ENCODE measurements around the gene TBC1D23. TPM values are rescaled to one million over a fixed set of nuclear protein-coding genes. Genes with fewer than 3 reads are reported as not detected.

The TBC1D23 gene
- 10 to 100 TPM; 15.5 to 42.5 (median 34.5) TPM for total RNA-seq

DNA sequence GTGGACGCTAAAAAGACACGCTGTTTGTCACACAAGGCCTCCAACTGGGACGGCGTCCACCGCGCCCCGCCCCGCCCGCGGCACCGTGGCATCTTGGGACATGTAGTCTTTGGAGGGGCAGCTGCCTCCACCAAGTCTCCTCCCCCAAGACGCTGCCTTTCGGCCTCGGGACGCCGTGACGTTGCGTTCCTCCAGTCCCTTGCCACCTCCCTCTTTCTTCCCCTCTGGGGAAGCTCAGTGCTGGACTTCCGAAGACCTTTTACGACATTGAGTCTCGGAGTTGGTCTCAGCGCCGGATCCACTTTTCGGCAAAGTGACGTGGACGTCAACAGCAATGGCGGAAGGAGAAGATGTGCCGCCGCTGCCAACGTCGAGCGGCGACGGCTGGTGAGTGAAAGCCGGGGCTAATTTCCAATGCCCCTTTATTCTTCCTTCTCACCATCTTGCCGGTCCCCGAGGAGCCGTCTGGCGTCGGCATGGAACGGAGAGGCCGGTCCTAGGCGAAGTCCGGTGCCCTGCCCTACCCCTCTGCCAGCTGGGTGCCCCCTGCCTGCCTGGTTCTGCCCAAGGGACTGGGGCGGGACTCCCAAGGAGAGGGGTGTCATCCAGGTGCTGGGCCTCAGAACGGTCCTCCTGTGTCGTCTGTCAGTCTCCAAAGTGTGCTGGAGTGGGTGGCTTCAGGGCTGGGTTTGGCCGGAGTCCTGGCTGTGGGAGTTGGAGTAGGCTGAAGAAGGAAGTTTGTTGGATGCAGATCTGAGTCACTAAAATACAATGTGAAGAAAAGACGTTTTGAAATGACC is at the start of gene TBC1D23:
TSS of gene TBC1D23 (plus strand) at position 308 of the 800 bp plus-strand sequence. CDS start at position 335, 27 bp downstream.
- H3K36me3 ChIP-seq, result no peaks in the 10 kb centered on the region
- DNase-seq, result peak; percentile 98
- no peaks in the 10 kb centered on the region for H3K9me3 ChIP-seq
- intact Hi-C loops (cut with DNase I; ENCODE audit: low total_unique reads) (no loop called here), in situ Hi-C loops (cut with MboI; ENCODE audit: low pct_ligation_motif_present in 1 of 4, low pct_unique_long_range_greater_than_20kb in 1 of 4, low sequenced_read_pairs in 3 of 4) (loop anchor here in 1 of 4 donors (25.0 kb wide), 1 partner anchor 199 kb away; no protein-coding TSS in a partner anchor)
- peak within 1 kb of the TSS; percentile 71 to 87 (median 76) for H3K4me3 ChIP-seq
- no peaks in the 10 kb centered on the region for H3K27me3 ChIP-seq
- 0 to 1% methylated on average over 8 to 43 of the region's 49 CpGs for WGBS, 2 donors (ENCODE audit: low coverage in 1 of 2)
- TF ChIP-seq POLR2AphosphoS5 (IDR thresholded peaks at IDR 0.05), result peak; percentile 91 to 97 (median 96)
- TF ChIP-seq EP300 (IDR thresholded peaks at IDR 0.05; ENCODE audit: low read depth), result no peak
- peak; percentile 97 for TF ChIP-seq POLR2A (IDR thresholded peaks at IDR 0.05)
- TF ChIP-seq CTCF (IDR thresholded peaks at IDR 0.05), result peak in 1 of 5 experiments; percentile 8
- H3K27ac ChIP-seq, result peak within 1 kb of the TSS; percentile 93 to 96 (median 95)
- H3K4me1 ChIP-seq, result peaks cover 23 to 57% (median 28%) of the 10 kb centered on the region in 4 donors

DNA sequence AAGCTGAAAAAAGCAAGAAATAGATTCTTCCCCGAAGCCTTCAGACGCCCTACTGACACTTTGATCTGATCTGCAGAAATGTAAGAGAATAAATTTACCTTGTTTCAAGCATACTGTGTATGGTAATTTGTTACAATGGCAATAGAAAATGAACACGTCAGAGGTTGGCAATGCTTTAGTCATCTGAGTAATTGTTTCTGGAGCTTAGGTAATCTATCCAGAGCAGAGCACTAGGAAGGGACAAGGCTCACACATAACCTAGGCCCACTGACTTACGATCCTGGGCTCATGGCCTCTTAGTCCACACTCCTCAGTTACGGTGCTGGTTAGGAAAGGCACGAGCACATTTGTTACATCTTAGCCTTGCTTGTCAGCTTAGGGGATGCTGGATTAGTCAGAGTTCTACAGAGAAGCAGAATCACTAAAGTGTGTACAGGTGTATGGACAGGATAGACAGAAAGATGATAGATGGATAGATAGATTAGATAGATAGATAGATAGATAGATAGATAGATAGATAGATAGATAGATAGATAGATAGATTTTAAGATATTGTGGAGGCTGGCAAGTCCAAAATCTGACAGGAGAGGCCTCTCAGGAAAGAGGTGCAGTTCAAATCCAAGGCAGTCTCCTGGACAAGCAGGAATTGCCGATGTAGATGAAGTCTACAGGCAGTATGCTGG is 46.8 kb upstream of the TBC1D23 start:
- intact Hi-C loops (cut with DNase I; ENCODE audit: low total_unique reads), result no loop called here
- H3K27ac ChIP-seq, result no peak overlapping the region
- DNase-seq, result no peak
- no peaks in the 10 kb centered on the region for H3K9me3 ChIP-seq
- no peaks in the 10 kb centered on the region for H3K36me3 ChIP-seq
- H3K4me3 ChIP-seq, result no peak overlapping the region
- no peaks in the 10 kb centered on the region for H3K27me3 ChIP-seq
- peaks cover 9 to 22% (median 15%) of the 10 kb centered on the region in 4 donors for H3K4me1 ChIP-seq
- in situ Hi-C loops (cut with MboI; ENCODE audit: low pct_ligation_motif_present in 1 of 4, low pct_unique_long_range_greater_than_20kb in 1 of 4, low sequenced_read_pairs in 3 of 4), result no loop called here
- no peak for TF ChIP-seq POLR2A (IDR thresholded peaks at IDR 0.05)
- TF ChIP-seq POLR2AphosphoS5 (IDR thresholded peaks at IDR 0.05), result no peak
- no peak for TF ChIP-seq CTCF (IDR thresholded peaks at IDR 0.05)
- no peak for TF ChIP-seq EP300 (IDR thresholded peaks at IDR 0.05; ENCODE audit: low read depth)
- WGBS, 2 donors (ENCODE audit: low coverage in 1 of 2), result 81 to 87% methylated on average over 3 to 7 of the region's 7 CpGs

GRCh38 chr3:100214574-100214964 is 46.2 kb upstream of the TBC1D23 start:
- in situ Hi-C loops (cut with MboI; ENCODE audit: low pct_ligation_motif_present in 1 of 4, low pct_unique_long_range_greater_than_20kb in 1 of 4, low sequenced_read_pairs in 3 of 4) (no loop called here), intact Hi-C loops (cut with DNase I; ENCODE audit: low total_unique reads) (no loop called here)
- no peak overlapping the region for H3K4me3 ChIP-seq
- peaks cover 9 to 20% (median 15%) of the 10 kb centered on the region in 4 donors for H3K4me1 ChIP-seq
- no peaks in the 10 kb centered on the region for H3K36me3 ChIP-seq
- no peak for TF ChIP-seq EP300 (IDR thresholded peaks at IDR 0.05; ENCODE audit: low read depth)
- no peak for TF ChIP-seq POLR2A (IDR thresholded peaks at IDR 0.05)
- TF ChIP-seq POLR2AphosphoS5 (IDR thresholded peaks at IDR 0.05), result no peak
- TF ChIP-seq CTCF (IDR thresholded peaks at IDR 0.05), result no peak
- WGBS, 2 donors (ENCODE audit: low coverage in 1 of 2), result 33 to 64% methylated on average over 1 to 5 of the region's 5 CpGs
- no peak overlapping the region for H3K27ac ChIP-seq
- H3K27me3 ChIP-seq, result no peaks in the 10 kb centered on the region
- H3K9me3 ChIP-seq, result peaks cover 0 to 4% of the 10 kb centered on the region in 2 donors
- DNase-seq, result no peak

DNA sequence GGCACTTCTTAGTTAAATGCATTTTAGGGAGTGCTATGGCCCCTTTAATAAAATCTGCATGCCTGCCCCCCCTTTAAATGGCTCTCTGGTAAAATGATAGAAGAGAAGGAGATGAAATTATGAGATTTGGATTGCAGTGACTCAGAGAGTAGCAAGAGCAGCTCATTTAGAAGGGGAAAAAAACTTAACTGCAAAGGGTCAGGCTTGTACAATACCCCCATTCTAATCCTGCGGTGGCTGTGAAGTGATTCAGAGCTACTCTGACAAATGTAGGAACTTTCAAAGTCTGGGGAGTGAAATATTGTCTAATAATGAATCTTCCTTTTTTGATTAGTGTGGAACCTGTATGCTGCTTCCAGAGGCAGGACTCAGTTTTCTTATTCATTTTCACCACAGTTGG is 44.1 kb upstream of the TBC1D23 start:
- intact Hi-C loops (cut with DNase I; ENCODE audit: low total_unique reads) (no loop called here), in situ Hi-C loops (cut with MboI; ENCODE audit: low pct_ligation_motif_present in 1 of 4, low pct_unique_long_range_greater_than_20kb in 1 of 4, low sequenced_read_pairs in 3 of 4) (no loop called here)
- Histone ChIP-seq H3K36me3 (no peaks in the 10 kb centered on the region), H3K4me1 (no peaks in the 10 kb centered on the region), H3K27ac (no peak overlapping the region), H3K27me3 (no peaks in the 10 kb centered on the region), H3K9me3 (peaks cover 0 to 4% of the 10 kb centered on the region in 2 donors), H3K4me3 (no peak overlapping the region)
- no peak for TF ChIP-seq EP300 (IDR thresholded peaks at IDR 0.05; ENCODE audit: low read depth)
- no peak for TF ChIP-seq POLR2A (IDR thresholded peaks at IDR 0.05)
- no peak for TF ChIP-seq POLR2AphosphoS5 (IDR thresholded peaks at IDR 0.05)
- TF ChIP-seq CTCF (IDR thresholded peaks at IDR 0.05), result no peak
- 79 to 80% methylated on average over 1 of the region's 1 CpG for WGBS, 2 donors (ENCODE audit: low coverage in 1 of 2)
- DNase-seq, result no peak

All from transverse colon (tissue), 4 donors.